ENCODE measurements around the gene SCRN1.

DNA sequence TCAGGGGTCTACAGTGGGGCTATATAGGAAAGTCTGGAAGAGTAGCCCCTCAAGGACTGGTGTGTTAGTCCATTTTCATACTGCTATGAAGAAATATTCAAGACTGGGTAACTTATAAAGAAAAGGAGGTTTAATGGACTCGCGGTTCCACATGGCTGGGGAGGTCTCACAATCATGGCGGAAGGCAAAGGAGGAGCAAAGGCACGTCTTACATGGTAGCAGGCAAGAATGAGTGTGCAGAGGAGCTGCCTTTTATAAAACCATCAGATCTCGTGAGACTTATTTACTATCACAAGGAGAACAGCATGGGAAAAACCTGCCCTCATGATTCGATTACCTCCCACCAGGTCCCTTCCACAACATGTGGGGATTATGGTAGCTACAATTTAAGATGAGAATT is 33.9 kb upstream of the SCRN1 start:
- no peak for TF ChIP-seq SUZ12 (IDR thresholded peaks at IDR 0.05; ENCODE audit: extremely low read depth, insufficient read depth, insufficient read length)
- TF ChIP-seq YY1 (IDR thresholded peaks at IDR 0.05; ENCODE audit: insufficient read depth, insufficient read length) = no peak
